Ishikawa (cell line): ENCODE results near the gene ERBB4.

Source experiments
- CREB1 ChIP-seq: IDR thresholded peaks from 2 replicates; pipeline ENCODE4 v1.6.1; 2012; ENCODE audit warnings: low read depth
- FOXM1 ChIP-seq: IDR thresholded peaks from 2 replicates; pipeline ENCODE4 v1.6.1; 2012; ENCODE audit warnings: low read depth, borderline replicate concordance
- MAX ChIP-seq: IDR thresholded peaks from 2 replicates; pipeline ENCODE4 v1.6.1; 2012
- NFIC ChIP-seq: IDR thresholded peaks from 2 replicates; pipeline ENCODE4 v1.6.1; 2012
- RAD21 ChIP-seq: IDR thresholded peaks from 2 replicates; pipeline ENCODE4 v1.6.1; 2012; ENCODE audit warnings: low read depth
- REST ChIP-seq: IDR thresholded peaks from 2 replicates; pipeline ENCODE4 v1.6.1; 2012; ENCODE audit warnings: low read depth, mild to moderate bottlenecking
- TAF1 ChIP-seq: IDR thresholded peaks from 2 replicates; pipeline ENCODE4 v1.6.1; 2012; ENCODE audit warnings: low read depth, mild to moderate bottlenecking
- TCF12 ChIP-seq: IDR thresholded peaks from 2 replicates; pipeline ENCODE4 v1.6.1; 2012; ENCODE audit warnings: low read depth

- no peak for TF ChIP-seq REST
- no peak for TF ChIP-seq TCF12
- TF ChIP-seq MAX, result no peak
- TF ChIP-seq FOXM1, result no peak
- no peak for TF ChIP-seq NFIC
- TF ChIP-seq CREB1, result no peak
- no peak for TF ChIP-seq RAD21
- no peak for TF ChIP-seq TAF1
Observed at GRCh38 chr2:211364911-211365310, 1173.7 kb downstream of the ERBB4 start.
